ENCODE measurements around the gene RTN4RL1. TPM values are rescaled to one million over a fixed set of nuclear protein-coding genes. Genes with fewer than 3 reads are reported as not detected.

RTN4RL1 gene
- total and polyA plus RNA-seq, 2 of the 4 experiments (the other 2 are of a cell fraction): under 0.01 to 0.03 TPM

DNA sequence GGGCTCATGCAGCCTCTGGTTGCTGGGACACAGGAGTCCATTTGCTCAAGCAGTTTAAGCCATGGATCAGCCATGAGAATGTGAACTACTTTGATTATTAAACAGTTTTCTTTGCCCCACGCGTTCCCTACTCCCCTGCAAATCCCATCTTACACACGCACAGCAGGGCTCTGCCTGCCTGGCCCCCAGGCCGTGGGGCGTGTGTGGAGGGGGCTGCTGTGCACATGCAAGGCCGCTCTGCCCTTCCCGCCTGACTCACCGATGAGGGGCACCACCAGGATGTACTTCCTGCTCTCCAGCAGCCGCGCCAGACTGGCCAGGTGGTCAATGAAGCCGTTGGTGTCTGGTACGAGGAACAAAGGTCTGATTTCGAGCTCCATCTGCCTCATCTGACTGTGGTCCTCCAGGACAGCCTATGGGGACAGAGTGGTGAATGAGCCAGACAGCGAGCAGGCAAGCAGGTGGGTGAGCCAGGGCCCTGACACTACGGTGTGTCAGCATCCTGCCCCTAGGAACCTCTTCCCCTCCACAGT is 43.5 kb upstream of the RTN4RL1 start (continued):
- peak; percentile 76 for TF ChIP-seq MAZ (IDR thresholded peaks at IDR 0.05; ENCODE audit: borderline replicate concordance, low read depth, low read length)

DNA sequence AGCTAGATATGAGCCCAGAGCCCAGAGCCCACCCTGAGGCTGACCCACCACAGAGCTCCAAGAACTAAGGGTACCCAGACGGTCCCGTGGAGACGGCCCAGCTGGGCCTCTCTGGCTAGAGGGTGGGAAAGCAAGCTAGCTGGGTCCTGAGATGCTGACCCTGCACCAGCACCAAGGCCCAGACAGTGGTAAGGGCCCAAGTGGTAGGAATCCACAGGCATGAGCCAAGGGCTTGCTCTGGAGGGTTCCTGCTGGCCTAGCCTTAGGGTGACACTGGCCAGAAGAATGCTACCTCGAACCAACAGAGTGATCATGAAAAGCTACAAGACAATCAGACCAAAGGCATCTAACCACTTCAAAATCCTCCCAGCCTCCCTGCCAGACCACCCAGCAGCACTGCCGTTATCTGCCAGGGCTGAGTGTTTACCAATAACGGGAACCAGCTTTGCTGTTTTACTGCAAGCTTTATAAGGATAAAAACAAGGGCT is 42.9 kb upstream of the RTN4RL1 start:
- H4K91ac ChIP-seq (ENCODE audit: insufficient read depth, low read depth, low read length): peak overlapping the region; percentile 97
- H2AK9ac ChIP-seq (replicated peaks; ENCODE audit: low read depth, low read length, poor library complexity): peak overlapping the region; percentile 83
- intact Hi-C loops (cut with micrococcal nuclease): loop anchor here (1.0 kb wide), 1 partner anchor 176 kb away; no protein-coding TSS in a partner anchor
- no peaks in the 10 kb centered on the region for H4K20me1 ChIP-seq (ENCODE audit: insufficient read depth, low read length)
- peak overlapping the region; percentile 63 for H3K56ac ChIP-seq (ENCODE audit: extremely low read depth, insufficient read depth, low read length)
- H3K79me1 ChIP-seq (ENCODE audit: low read depth in 1 of 2, low read length in 2 of 2): peaks cover 33 to 78% of the 10 kb centered on the region in 2 experiments
- H4K8ac ChIP-seq (ENCODE audit: low read depth in 2 of 2, low read length in 2 of 2): peak overlapping the region; percentile 92 to 99; a peak in 3 of 4 replicates
- H3K27me3 ChIP-seq (ENCODE audit: control insufficient read depth, insufficient read depth, low read length): no peaks in the 10 kb centered on the region
- H2BK20ac ChIP-seq (ENCODE audit: low read depth, low read length): peak overlapping the region; percentile 90
- in situ Hi-C loops (cut with MboI; ENCODE audit: low sequenced_read_pairs): loop anchor here (5.0 to 10.0 kb wide), 2 partner anchors 107 to 179 kb away; no protein-coding TSS in a partner anchor
- POLR2A ChIA-PET (ENCODE audit: unreplicated experiment): no interaction called here
- no CpG with 5 or more reads among the region's 6 CpGs for WGBS, 2 experiments (ENCODE audit: extremely low coverage in 2 of 2, insufficient read length in 1 of 2)
- H3K14ac ChIP-seq (replicated peaks; ENCODE audit: low read depth, low read length): peak overlapping the region; percentile 90
- CTCF ChIA-PET: interaction anchor here (0.6 to 2.2 kb wide), 5 partner anchors 10 to 177 kb away, joined by 3 to 8 read pairs (median 5); no protein-coding TSS in a partner anchor
- peaks cover 56% of the 10 kb centered on the region for H3K9me1 ChIP-seq (ENCODE audit: insufficient read depth, low read length)
- H3K18ac ChIP-seq (ENCODE audit: low read depth, low read length): peak overlapping the region; percentile 65
- H3K23ac ChIP-seq (ENCODE audit: low read depth, low read length): peak overlapping the region; percentile 93
- peaks cover 30% of the 10 kb centered on the region for H3K36me3 ChIP-seq (ENCODE audit: control insufficient read depth, insufficient read depth, low read length)
- H2BK120ac ChIP-seq (ENCODE audit: low read depth, low read length): peak overlapping the region; percentile 99
- H3K4ac ChIP-seq (ENCODE audit: low read depth, low read length): peak overlapping the region; percentile 95
- H3K9me3 ChIP-seq (ENCODE audit: control insufficient read depth, insufficient read depth, low read length): no peaks in the 10 kb centered on the region
- H2AK5ac ChIP-seq (ENCODE audit: low read depth, low read length): peak overlapping the region; percentile 98
- no TSS peak for BruUV-seq (replicated peaks)
- H4K5ac ChIP-seq (ENCODE audit: low read depth, low read length): peak overlapping the region; percentile 94
- dilution Hi-C loops (cut with HindIII; ENCODE audit: low sequenced_read_pairs, unreplicated experiment): no loop called here
- peak overlapping the region; percentile 92 for H3K27ac ChIP-seq (ENCODE audit: insufficient read depth, low read length)
- peak overlapping the region; percentile 52 for H2AFZ ChIP-seq (replicated peaks; ENCODE audit: low read length, poor library complexity)
- H3K4me2 ChIP-seq (ENCODE audit: low read depth, low read length): peak overlapping the region; percentile 4; the same call in 1 of the 2 replicates
- peak overlapping the region; percentile 62 for H3K9ac ChIP-seq (ENCODE audit: low read depth, low read length)
- H3K4me3 ChIP-seq (ENCODE audit: insufficient read depth, low read depth, low read length): no peak overlapping the region
- peaks cover 71% of the 10 kb centered on the region for H3K4me1 ChIP-seq (ENCODE audit: control insufficient read depth, insufficient read depth, low read length)
- peak overlapping the region; percentile 93 for H2BK15ac ChIP-seq (ENCODE audit: low read depth, low read length)
- peak overlapping the region; percentile 98 for H2BK5ac ChIP-seq (ENCODE audit: low read depth, low read length, poor library complexity, severe bottlenecking)
- DNase-seq (peak; percentile 90), ATAC-seq (ENCODE audit: low read depth) (peak; percentile 45)
- TF ChIP-seq NFE2L2 (IDR thresholded peaks at IDR 0.05; ENCODE audit: low read depth, low read length) (peak; percentile 7; the same call in 1 of the 2 replicates), SMC3 (IDR thresholded peaks at IDR 0.05; ENCODE audit: low read depth, low read length) (no peak), USF2 (IDR thresholded peaks at IDR 0.05; ENCODE audit: low read depth, low read length) (0 out of 2 replicates have a peak, but pooled peaks have one; percentile 3), MAZ (IDR thresholded peaks at IDR 0.05; ENCODE audit: borderline replicate concordance, low read depth, low read length) (no peak; the same call in 1 of the 2 replicates), MXI1 (IDR thresholded peaks at IDR 0.05; ENCODE audit: borderline replicate concordance, low read depth, low read length) (no peak), CTCF (conservative IDR thresholded peaks at IDR 0.05; ENCODE audit: low read depth, low read length) (peak; percentile 47), CEBPB (IDR thresholded peaks at IDR 0.05; ENCODE audit: low read depth, low read length) (0 out of 2 replicates have a peak, but pooled peaks have one; percentile 17), MAFK (IDR thresholded peaks at IDR 0.05; ENCODE audit: low read depth, low read length) (peak; percentile 27; the same call in 1 of the 2 replicates), POLR2A (IDR thresholded peaks at IDR 0.05; ENCODE audit: low read depth, low read length) (no peak), CHD1 (IDR thresholded peaks at IDR 0.05; ENCODE audit: low read depth, low read length) (no peak; the same call in 1 of the 2 replicates), RCOR1 (IDR thresholded peaks at IDR 0.05; ENCODE audit: insufficient replicate concordance, low read length) (no peak)
